ENCODE measurements around the gene CEACAM19. TPM values are rescaled to one million over a fixed set of nuclear protein-coding genes. Genes with fewer than 3 reads are reported as not detected.

The CEACAM19 gene
- total and polyA plus RNA-seq, 10 of the 15 experiments (the other 5 are each of a cell fraction or from before 2014, with no cell fraction given): 0.13 to 0.31 (median 0.17) TPM; not detected in 4

GRCh38 chr19:44645407-44646048 is 25.8 kb upstream of the CEACAM19 start:
- Histone ChIP-seq H3K4me1 (ENCODE audit: control insufficient read depth, insufficient read depth, low read length) (no peaks in the 10 kb centered on the region), H2AFZ (ENCODE audit: control insufficient read depth, low read depth, low read length) (no peak overlapping the region), H3K36me3 (ENCODE audit: control insufficient read depth in 2 of 2, insufficient read depth in 2 of 2, low read length in 1 of 2) (no peaks in the 10 kb centered on the region), H3K79me2 (ENCODE audit: control insufficient read depth, insufficient read depth, low read length) (no peaks in the 10 kb centered on the region), H3K9ac (ENCODE audit: control insufficient read depth, insufficient read depth, low read length) (no peak overlapping the region), H3K4me2 (ENCODE audit: control insufficient read depth, insufficient read depth) (no peak overlapping the region), H3K27ac (ENCODE audit: control insufficient read depth, insufficient read depth) (no peak overlapping the region), H3K27me3 (replicated peaks in 1 of 2; ENCODE audit: control insufficient read depth in 2 of 2, insufficient read depth in 2 of 2, low read length in 1 of 2) (peaks cover 0 to 2% of the 10 kb centered on the region in 2 experiments; a peak in 1 of 4 replicates), H3K4me3 (no peak overlapping the region), H4K20me1 (ENCODE audit: control insufficient read depth, insufficient read depth) (no peaks in the 10 kb centered on the region), H3K9me3 (replicated peaks; ENCODE audit: control insufficient read depth, insufficient read depth, low read length) (no peaks in the 10 kb centered on the region)
- ChIA-PET POLR2A (no interaction called here), RAD21 (ENCODE audit: unreplicated experiment) (no interaction called here), CTCF (no interaction called here), SMC1A (ENCODE audit: uncharacterized antibody, unreplicated experiment) (no interaction called here)
- FAIRE-seq: no peak
- no peak for ATAC-seq
- WGBS (ENCODE audit: insufficient coverage, insufficient replicate concordance, low lambda C conversion rate, missing lambda C conversion rate): 42% methylated on average over 8 of the region's 8 CpGs
- DNase-seq (ENCODE audit: low read depth, low spot score): no peak
- intact Hi-C loops (cut with micrococcal nuclease; ENCODE audit: unreplicated experiment) (no loop called here), in situ Hi-C loops (cut with MboI) (no loop called here)
- BruUV-seq (replicated peaks): no TSS peak
- TF ChIP-seq KDM1A (IDR thresholded peaks at IDR 0.05; ENCODE audit: borderline replicate concordance) (no peak), MAX (IDR thresholded peaks at IDR 0.05; ENCODE audit: low read depth, low read length) (no peak), SMC3 (IDR thresholded peaks at IDR 0.05; ENCODE audit: borderline replicate concordance, low read length) (no peak), E4F1 (IDR thresholded peaks at IDR 0.05; ENCODE audit: borderline replicate concordance, partially characterized antibody) (no peak), PAX8 (IDR thresholded peaks at IDR 0.05) (no peak), EZH2 (IDR thresholded peaks at IDR 0.05; ENCODE audit: borderline replicate concordance, control insufficient read depth, low read depth, low read length) (no peak), ZNF217 (IDR thresholded peaks at IDR 0.05) (no peak), ELK1 (IDR thresholded peaks at IDR 0.05; ENCODE audit: low read depth, low read length) (no peak), RBBP5 (conservative IDR thresholded peaks at IDR 0.05) (no peak), SUZ12 (IDR thresholded peaks at IDR 0.05; ENCODE audit: unreplicated experiment) (no peak)
- TF ChIP-seq, protein P1, sequence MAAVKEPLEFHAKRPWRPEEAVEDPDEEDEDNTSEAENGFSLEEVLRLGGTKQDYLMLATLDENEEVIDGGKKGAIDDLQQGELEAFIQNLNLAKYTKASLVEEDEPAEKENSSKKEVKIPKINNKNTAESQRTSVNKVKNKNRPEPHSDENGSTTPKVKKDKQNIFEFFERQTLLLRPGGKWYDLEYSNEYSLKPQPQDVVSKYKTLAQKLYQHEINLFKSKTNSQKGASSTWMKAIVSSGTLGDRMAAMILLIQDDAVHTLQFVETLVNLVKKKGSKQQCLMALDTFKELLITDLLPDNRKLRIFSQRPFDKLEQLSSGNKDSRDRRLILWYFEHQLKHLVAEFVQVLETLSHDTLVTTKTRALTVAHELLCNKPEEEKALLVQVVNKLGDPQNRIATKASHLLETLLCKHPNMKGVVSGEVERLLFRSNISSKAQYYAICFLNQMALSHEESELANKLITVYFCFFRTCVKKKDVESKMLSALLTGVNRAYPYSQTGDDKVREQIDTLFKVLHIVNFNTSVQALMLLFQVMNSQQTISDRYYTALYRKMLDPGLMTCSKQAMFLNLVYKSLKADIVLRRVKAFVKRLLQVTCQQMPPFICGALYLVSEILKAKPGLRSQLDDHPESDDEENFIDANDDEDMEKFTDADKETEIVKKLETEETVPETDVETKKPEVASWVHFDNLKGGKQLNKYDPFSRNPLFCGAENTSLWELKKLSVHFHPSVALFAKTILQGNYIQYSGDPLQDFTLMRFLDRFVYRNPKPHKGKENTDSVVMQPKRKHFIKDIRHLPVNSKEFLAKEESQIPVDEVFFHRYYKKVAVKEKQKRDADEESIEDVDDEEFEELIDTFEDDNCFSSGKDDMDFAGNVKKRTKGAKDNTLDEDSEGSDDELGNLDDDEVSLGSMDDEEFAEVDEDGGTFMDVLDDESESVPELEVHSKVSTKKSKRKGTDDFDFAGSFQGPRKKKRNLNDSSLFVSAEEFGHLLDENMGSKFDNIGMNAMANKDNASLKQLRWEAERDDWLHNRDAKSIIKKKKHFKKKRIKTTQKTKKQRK (IDR thresholded peaks at IDR 0.05; ENCODE audit: low read depth, low read length): no peak
- TF ChIP-seq, protein P2, sequence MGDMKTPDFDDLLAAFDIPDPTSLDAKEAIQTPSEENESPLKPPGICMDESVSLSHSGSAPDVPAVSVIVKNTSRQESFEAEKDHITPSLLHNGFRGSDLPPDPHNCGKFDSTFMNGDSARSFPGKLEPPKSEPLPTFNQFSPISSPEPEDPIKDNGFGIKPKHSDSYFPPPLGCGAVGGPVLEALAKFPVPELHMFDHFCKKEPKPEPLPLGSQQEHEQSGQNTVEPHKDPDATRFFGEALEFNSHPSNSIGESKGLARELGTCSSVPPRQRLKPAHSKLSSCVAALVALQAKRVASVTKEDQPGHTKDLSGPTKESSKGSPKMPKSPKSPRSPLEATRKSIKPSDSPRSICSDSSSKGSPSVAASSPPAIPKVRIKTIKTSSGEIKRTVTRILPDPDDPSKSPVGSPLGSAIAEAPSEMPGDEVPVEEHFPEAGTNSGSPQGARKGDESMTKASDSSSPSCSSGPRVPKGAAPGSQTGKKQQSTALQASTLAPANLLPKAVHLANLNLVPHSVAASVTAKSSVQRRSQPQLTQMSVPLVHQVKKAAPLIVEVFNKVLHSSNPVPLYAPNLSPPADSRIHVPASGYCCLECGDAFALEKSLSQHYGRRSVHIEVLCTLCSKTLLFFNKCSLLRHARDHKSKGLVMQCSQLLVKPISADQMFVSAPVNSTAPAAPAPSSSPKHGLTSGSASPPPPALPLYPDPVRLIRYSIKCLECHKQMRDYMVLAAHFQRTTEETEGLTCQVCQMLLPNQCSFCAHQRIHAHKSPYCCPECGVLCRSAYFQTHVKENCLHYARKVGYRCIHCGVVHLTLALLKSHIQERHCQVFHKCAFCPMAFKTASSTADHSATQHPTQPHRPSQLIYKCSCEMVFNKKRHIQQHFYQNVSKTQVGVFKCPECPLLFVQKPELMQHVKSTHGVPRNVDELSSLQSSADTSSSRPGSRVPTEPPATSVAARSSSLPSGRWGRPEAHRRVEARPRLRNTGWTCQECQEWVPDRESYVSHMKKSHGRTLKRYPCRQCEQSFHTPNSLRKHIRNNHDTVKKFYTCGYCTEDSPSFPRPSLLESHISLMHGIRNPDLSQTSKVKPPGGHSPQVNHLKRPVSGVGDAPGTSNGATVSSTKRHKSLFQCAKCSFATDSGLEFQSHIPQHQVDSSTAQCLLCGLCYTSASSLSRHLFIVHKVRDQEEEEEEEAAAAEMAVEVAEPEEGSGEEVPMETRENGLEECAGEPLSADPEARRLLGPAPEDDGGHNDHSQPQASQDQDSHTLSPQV (IDR thresholded peaks at IDR 0.05): no peak
